K562 (cell line): ENCODE results near the gene KRT222. TPM values are rescaled to one million over a fixed set of nuclear protein-coding genes. Genes with fewer than 3 reads are reported as not detected.

Experiments used
- EP400 ChIP-seq: fragments of 450-650 bp; IDR thresholded peaks from 2 replicates; pipeline ENCODE4 v1.6.1; 2017; ENCODE audit warnings: antibody characterized with exemption, mild to moderate bottlenecking, moderate library complexity
- HLTF ChIP-seq: fragments of 450-650 bp; IDR thresholded peaks from 2 replicates; pipeline ENCODE4 v1.6.1; 2016
- NFRKB ChIP-seq: fragments of 450-650 bp; IDR thresholded peaks from 2 replicates; pipeline ENCODE4 v1.6.1; 2016; ENCODE audit warnings: low read depth
- NR2C2 ChIP-seq, 2 experiments: fragments of 200-800 bp in 1 of 2; sonication (Bioruptor generic) in 1 of 2; sonication (generic) in 1 of 2; formaldehyde crosslinking in 1 of 2; IDR thresholded peaks; 2 replicates each; pipeline versions ENCODE4 v1.6.1 to v1.8.0; 2016 to 2022; ENCODE audit warnings: mild to moderate bottlenecking in 1 of 2, missing compliant biosample characterization in 1 of 2, missing genetic modification characterization in 1 of 2, missing genetic modification reagents in 1 of 2
- ZNF511 ChIP-seq: sonication (generic); formaldehyde crosslinking; IDR thresholded peaks from 2 replicates; pipeline ENCODE4 v1.8.0; 2022; ENCODE audit warnings: mild to moderate bottlenecking, missing genetic modification reagents
- ZSCAN29 ChIP-seq: fragments of 450-650 bp; IDR thresholded peaks from 2 replicates; pipeline ENCODE4 v1.6.1; 2017
- polyA plus RNA-seq, 8 experiments: library from polyadenylated mRNA; depleted of rRNA in 4 of 8; stranded (reverse) in 5 of 8; unstranded in 3 of 8; fragments of >200 nt; fragmentation: Nextera tagmentation in 2 of 8; fragmentation: Illumina TruSeq in 1 of 8; extraction: Ambion mirVana in 2 of 8; extraction: Trizol in 1 of 8; gene quantifications; 2 replicates each; pipeline versions ENCODE4 v1.2.1 to v1.2.3, GENCODE V29; 2011 to 2014; ENCODE audit warnings: inconsistent platforms in 1 of 8, missing spikeins in 1 of 8
- total RNA-seq, 7 experiments: library from RNA; depleted of rRNA in 6 of 7; stranded (reverse); fragments of >200 nt in 6 of 7; fragmentation: Illumina TruSeq in 2 of 7; extraction: Trizol in 2 of 7; gene quantifications; 2 replicates each; pipeline versions ENCODE4 v1.2.1 to v1.2.3, GENCODE V29; 2011 to 2021; ENCODE audit warnings: low replicate concordance in 1 of 7
- TF ChIP-seq, protein P1 (sequence below): fragments of 450-650 bp; IDR thresholded peaks from 2 replicates; pipeline ENCODE4 v1.6.1; 2017; ENCODE audit warnings: antibody characterized with exemption, mild to moderate bottlenecking
- TF ChIP-seq, protein P2 (sequence below), 2 experiments: fragments of 450-650 bp; IDR thresholded peaks; 2 replicates each; pipeline ENCODE4 v1.6.1; 2016; ENCODE audit warnings: mild to moderate bottlenecking in 2 of 2, borderline replicate concordance in 1 of 2, low read depth in 1 of 2, moderate library complexity in 1 of 2
- TF ChIP-seq, protein P3 (sequence below): fragments of 250-450 bp; sonication (Bioruptor Pico); IDR thresholded peaks from 2 replicates; pipeline ENCODE4 v1.8.0; 2022; ENCODE audit warnings: moderate library complexity, mild to moderate bottlenecking, inconsistent platforms

The KRT222 gene
- total and polyA plus RNA-seq, 9 of the 15 experiments (the other 6 are each of a cell fraction or from before 2014, with no cell fraction given): 0.03 to 0.11 (median 0.05) TPM; not detected in 5

DNA sequence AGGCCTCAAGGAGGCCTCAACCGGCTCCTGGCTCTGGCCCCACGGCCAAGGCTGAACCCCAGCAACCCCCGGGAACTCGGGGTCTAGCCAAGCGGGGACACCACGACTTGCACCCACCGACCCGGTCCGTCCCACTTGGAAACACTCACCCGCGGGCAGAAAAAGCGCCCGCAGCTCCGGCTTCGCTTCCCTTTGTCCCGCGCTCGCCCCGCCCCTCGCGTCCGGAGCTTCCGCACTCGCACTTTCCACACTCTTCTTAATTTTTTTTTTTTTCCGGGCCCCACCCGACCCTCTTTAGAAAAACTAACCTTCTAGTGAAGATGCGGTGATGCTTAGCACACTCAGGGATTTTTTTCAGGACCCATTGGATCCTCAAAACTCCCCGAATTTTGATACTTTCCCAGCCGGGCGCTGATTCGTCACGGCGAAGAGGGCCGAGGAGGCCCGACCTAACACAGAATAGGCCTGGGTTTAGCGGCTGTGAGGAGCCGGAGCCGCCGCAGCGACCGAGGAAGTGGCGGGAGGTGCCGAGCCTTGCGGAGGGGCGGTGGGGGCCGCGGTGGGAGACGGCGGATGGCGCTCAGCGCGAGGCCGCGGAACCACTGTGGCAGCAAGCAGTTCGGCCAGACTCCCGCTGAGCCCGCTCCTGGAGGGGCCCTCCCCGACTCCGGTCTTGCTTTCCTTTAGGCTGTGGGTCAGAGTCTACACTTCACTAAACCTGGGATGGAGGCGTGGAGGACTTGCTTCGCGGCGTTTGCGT, 17.2 kb downstream of the KRT222 start, which contains the start of gene SMARCE1 (continued):
- TF ChIP-seq HLTF (no peak), ZNF511 (CRISPR knock-in tag) (peak; percentile 66; the same call in 1 of the 2 replicates), EP400 (peak; percentile 80), NR2C2 (CRISPR knock-in tag; IDR thresholded peaks at IDR 0.05) (no peak), NR2C2 (tag; IDR thresholded peaks at IDR 0.05) (peak; percentile 81), NFRKB (peak; percentile 73), ZSCAN29 (peak; percentile 93)
- TF ChIP-seq, protein P1, sequence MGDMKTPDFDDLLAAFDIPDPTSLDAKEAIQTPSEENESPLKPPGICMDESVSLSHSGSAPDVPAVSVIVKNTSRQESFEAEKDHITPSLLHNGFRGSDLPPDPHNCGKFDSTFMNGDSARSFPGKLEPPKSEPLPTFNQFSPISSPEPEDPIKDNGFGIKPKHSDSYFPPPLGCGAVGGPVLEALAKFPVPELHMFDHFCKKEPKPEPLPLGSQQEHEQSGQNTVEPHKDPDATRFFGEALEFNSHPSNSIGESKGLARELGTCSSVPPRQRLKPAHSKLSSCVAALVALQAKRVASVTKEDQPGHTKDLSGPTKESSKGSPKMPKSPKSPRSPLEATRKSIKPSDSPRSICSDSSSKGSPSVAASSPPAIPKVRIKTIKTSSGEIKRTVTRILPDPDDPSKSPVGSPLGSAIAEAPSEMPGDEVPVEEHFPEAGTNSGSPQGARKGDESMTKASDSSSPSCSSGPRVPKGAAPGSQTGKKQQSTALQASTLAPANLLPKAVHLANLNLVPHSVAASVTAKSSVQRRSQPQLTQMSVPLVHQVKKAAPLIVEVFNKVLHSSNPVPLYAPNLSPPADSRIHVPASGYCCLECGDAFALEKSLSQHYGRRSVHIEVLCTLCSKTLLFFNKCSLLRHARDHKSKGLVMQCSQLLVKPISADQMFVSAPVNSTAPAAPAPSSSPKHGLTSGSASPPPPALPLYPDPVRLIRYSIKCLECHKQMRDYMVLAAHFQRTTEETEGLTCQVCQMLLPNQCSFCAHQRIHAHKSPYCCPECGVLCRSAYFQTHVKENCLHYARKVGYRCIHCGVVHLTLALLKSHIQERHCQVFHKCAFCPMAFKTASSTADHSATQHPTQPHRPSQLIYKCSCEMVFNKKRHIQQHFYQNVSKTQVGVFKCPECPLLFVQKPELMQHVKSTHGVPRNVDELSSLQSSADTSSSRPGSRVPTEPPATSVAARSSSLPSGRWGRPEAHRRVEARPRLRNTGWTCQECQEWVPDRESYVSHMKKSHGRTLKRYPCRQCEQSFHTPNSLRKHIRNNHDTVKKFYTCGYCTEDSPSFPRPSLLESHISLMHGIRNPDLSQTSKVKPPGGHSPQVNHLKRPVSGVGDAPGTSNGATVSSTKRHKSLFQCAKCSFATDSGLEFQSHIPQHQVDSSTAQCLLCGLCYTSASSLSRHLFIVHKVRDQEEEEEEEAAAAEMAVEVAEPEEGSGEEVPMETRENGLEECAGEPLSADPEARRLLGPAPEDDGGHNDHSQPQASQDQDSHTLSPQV: peak; percentile 37; the same call in 1 of the 2 replicates
- TF ChIP-seq, protein P2, sequence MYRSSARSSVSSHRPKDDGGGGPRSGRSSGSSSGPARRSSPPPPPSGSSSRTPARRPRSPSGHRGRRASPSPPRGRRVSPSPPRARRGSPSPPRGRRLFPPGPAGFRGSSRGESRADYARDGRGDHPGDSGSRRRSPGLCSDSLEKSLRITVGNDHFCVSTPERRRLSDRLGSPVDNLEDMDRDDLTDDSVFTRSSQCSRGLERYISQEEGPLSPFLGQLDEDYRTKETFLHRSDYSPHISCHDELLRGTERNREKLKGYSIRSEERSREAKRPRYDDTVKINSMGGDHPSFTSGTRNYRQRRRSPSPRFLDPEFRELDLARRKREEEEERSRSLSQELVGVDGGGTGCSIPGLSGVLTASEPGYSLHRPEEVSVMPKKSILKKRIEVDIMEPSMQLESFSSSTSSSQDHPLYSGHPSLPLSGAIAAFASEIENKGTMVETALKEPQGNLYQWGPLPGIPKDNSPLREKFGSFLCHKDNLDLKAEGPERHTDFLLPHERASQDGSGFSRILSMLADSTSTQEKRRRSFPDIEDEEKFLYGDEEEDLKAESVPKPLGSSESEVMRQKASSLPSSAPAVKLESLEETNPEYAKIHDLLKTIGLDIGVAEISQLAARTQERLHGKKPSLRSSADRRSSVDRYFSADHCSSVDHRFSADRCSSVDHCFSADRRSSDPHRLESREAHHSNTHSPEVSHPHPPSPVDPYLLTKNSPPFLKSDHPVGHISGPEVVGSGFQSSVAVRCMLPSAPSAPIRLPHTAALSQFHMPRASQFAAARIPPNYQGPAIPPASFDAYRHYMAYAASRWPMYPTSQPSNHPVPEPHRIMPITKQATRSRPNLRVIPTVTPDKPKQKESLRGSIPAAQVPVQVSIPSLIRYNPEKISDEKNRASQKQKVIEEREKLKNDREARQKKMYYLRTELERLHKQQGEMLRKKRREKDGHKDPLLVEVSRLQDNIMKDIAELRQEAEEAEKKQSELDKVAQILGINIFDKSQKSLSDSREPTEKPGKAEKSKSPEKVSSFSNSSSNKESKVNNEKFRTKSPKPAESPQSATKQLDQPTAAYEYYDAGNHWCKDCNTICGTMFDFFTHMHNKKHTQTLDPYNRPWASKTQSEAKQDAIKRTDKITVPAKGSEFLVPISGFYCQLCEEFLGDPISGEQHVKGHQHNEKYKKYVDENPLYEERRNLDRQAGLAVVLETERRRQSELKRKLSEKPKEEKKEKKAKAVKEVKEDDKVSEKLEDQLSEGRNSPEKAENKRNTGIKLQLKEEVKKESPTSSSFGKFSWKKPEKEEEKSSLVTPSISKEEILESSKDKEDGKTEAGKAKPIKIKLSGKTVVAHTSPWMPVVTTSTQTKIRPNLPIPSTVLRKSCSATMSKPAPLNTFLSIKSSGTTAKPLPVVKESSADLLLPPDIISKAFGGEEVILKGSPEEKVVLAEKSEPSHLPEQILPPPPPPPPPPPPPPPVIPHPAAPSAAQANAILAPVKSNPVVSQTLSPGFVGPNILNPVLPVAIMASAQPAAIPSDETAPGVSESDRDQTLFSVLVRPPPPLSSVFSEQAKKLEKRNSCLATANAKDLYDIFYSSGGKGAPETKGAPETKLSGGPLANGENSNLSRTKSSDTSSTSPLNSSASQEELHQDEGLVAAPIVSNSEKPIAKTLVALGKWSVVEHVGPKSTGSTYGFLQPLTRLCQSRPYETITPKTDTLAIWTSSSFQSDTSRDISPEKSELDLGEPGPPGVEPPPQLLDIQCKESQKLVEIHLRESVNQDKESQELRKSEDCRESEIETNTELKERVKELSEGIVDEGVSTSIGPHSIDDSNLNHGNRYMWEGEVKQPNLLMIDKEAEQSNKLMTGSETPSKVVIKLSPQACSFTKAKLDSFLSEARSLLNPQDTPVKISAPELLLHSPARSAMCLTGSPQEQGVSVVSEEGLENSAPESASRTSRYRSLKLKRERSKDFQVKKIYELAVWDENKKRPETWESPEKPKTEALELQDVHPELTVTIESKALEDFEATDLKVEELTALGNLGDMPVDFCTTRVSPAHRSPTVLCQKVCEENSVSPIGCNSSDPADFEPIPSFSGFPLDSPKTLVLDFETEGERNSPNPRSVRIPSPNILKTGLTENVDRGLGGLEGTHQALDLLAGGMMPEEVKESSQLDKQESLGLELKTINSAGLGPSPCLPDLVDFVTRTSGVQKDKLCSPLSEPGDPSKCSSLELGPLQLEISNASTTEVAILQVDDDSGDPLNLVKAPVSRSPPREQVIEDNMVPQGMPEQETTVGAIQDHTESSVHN (IDR thresholded peaks at IDR 0.05; ENCODE audit: borderline replicate concordance in 1 of 2, low read depth in 1 of 2): no peak
- TF ChIP-seq, protein P3, sequence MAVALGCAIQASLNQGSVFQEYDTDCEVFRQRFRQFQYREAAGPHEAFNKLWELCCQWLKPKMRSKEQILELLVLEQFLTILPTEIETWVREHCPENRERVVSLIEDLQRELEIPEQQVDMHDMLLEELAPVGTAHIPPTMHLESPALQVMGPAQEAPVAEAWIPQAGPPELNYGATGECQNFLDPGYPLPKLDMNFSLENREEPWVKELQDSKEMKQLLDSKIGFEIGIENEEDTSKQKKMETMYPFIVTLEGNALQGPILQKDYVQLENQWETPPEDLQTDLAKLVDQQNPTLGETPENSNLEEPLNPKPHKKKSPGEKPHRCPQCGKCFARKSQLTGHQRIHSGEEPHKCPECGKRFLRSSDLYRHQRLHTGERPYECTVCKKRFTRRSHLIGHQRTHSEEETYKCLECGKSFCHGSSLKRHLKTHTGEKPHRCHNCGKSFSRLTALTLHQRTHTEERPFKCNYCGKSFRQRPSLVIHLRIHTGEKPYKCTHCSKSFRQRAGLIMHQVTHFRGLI (CRISPR knock-in tag): peak; percentile 37; the same call in 1 of the 2 replicates
